Skin epidermis (tissue), 12 donors: ENCODE measurements around the gene ACADL.
"Not testable (repeated sequence)": the region's sequence is repeated elsewhere in the genome, so short reads cannot be mapped to it uniquely, and the experiment has no call there.

Source experiments
- H3K27ac ChIP-seq, 21 experiments: fragments of 200-600 bp; sonication (generic) in 11 of 21; one replicate each; pipeline ENCODE4 v1.5.0; 2020; ENCODE audit warnings: mild to moderate bottlenecking in 3 of 21, inconsistent platforms in 2 of 21, moderate library complexity in 2 of 21
- H3K4me3 ChIP-seq, 7 experiments: fragments of 200-600 bp; sonication (generic) in 2 of 7; one replicate each; pipeline ENCODE4 v1.5.0; 2020; ENCODE audit warnings: inconsistent platforms in 2 of 7, mild to moderate bottlenecking in 2 of 7, moderate library complexity in 1 of 7

ACADL gene

DNA sequence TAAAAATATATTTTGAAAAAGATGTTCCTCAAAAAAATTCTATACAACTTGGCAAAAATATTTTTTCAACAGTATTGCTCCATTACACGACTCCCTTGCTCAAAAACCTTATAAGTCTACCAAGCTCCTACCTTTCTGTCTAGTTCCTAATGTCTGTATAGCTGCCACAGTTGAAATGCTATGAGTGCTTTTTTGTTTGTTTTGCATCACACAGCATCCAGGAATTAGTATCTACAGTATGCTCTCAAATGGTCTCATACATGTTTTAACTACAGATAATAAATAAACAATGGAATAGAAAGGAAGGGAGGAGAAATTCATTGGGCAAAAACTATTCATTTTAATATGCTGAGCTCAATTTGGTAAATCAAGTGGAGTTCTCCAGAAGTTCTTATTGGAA lies 17.3 kb downstream of the ACADL start:
- no peak overlapping the region for H3K27ac ChIP-seq

DNA sequence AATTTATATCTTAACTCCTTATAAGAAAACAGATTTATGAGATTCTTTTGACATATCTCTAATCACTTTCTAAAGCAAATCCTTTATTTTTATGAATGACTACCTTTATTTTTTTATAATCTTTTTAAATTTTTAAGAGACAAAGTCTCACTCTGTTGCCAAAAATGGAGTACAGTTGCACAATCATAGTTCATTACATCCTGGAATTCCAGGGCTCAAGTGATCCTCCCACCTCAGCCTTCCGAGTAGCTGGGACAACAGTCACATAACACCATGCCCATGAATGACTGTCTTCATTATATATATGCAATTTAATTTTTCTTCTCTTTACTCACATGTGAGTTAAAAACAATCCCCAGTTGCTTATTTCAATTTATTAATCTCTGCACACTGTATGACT lies 21.7 kb downstream of the ACADL start:
- Histone ChIP-seq H3K27ac (no peak overlapping the region), H3K4me3 (no peak overlapping the region)

More for the DNA sequence above, 17.3 kb downstream of the ACADL start:
- no peak overlapping the region for H3K4me3 ChIP-seq

DNA sequence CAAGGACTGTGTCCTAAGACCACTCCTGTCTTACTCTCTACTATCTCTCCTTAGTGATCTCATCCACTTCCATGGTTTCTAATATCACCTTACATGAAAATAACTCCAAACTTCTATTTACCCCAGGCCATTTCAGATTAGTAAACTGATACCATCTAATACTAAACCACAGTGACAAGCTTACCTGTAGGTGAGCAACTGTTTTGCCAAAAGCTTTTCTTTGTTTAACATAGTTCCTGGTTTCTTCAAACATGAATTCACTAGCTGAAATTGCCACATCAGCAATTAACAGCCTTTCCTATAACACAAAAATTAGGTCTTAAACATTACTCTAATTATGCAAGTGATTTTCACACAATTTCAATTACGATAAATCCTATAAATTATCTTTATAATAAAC lies 22.1 kb downstream of the ACADL start:
- H3K27ac ChIP-seq: no peak overlapping the region
- no peak overlapping the region for H3K4me3 ChIP-seq

DNA sequence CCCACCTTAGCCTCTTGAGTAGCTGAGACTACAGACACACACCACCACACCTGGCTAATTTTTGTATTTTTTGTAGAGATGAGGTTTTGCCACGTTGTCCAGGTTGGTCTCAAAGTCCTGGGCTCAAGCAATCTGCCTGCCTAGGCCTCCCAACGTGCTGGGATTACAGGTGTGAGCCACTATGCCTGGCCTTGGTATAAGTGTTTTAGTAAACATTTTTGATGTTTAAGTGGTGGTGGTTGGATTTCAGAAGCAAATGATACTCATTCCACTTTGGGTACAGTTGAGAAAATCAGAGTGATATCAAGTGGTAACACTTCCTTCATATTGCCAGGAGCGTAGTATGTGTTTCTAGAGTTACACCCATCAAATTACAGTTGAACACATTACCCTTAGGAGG lies 25.4 kb downstream of the ACADL start:
- no peak overlapping the region for H3K4me3 ChIP-seq
- H3K27ac ChIP-seq: no peak overlapping the region

DNA sequence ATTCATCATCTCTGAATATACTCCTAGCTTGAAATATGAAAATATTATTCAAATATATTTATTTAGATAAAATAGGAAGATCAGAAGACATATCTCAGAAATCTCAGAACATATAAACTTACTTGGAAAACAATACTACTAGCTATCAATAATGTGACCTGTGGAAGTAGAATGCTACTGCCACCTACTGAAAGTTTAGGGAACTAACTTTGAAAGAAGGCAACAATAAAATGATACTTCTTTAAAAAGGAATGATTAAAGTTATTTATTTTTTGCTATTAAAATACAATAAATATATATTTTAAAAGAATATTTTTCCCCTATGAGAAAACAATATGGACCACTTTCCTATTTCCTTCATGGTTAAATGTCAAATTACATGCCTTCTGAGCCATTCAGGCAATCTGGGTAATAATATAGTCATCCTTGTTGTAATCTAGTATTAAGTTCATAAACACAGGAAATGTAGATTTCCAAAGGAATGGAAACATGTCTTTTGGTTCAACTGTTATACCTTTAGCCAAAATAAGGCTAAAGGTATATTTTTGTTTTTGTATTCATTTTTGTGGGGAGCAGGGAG lies 26.0 kb downstream of the ACADL start:
- Histone ChIP-seq H3K4me3 (no peak overlapping the region), H3K27ac (no peak overlapping the region)

DNA sequence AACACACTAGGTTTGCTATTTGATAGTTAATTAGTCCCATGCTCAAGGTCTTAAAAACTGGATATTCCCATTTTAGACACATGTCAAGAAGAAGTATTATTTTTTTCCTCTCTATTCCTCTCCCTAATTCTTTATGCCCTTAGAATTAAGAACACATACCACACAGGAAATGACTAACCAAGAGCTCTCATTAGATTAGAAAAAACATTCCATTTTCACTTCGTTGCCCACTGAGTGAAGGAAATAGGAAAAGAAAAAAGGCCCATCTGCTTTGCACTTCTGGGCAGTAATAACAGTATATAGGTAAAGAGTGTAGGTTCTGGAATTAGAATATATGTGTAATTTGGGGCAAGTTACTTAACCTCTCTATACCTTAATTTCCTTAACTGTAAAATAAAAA lies 26.9 kb downstream of the ACADL start:
- H3K4me3 ChIP-seq: no peak overlapping the region
- no peak overlapping the region for H3K27ac ChIP-seq

DNA sequence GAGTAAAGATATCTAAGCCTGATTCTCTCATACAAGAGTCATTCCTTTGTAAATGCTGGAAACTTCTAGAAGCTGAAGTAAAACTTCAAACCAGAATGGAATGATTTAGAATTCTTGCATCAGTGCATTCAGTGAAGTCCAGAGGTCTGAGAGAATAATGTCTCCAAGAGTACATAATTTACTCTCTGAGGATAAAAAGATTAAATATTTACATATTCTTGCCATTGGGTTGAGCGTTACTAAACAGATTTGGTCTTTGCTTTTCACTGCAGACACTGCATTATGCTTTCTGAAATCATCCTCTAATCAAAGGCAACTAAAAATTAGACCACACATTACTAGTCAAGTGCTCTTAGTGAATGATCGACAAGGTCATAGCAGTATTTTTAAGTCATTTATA lies 27.5 kb downstream of the ACADL start:
- Histone ChIP-seq H3K27ac (no peak overlapping the region), H3K4me3 (no peak overlapping the region)

DNA sequence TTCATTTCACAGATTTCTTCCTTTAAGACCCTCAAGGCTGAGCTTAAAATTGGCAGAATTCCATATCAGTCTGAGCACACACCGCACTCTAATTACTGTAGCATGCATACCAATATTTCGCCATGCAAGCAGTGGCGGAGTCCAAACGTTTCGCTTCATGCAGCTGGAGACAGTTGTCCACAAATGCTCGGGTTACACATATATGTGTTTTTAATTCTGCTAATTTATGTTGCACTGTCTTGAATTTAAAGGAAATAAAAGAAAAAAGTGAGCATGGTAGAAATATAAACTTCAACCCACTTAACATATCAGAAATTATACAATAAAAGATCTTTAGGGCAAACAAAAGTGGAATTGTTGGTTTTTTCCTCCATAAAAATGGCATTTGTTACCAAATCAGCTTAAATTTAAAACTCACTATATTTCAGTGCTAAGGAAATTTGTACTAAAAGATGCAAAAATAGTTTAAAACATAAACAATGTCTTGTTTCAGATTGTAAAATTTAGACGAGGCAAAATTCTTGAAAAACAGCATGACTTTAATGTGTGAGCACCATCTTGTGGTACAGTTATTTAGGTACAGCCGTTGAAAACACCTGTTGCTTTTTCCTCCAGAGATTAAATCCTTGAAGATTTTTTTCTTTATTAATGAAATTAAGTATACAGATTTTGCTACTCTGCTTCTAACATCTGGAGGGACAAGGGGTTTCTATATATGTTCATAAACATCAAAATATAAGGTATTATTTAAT lies 30.0 kb downstream of the ACADL start:
- H3K4me3 ChIP-seq: no peak overlapping the region
- H3K27ac ChIP-seq: no peak overlapping the region

DNA sequence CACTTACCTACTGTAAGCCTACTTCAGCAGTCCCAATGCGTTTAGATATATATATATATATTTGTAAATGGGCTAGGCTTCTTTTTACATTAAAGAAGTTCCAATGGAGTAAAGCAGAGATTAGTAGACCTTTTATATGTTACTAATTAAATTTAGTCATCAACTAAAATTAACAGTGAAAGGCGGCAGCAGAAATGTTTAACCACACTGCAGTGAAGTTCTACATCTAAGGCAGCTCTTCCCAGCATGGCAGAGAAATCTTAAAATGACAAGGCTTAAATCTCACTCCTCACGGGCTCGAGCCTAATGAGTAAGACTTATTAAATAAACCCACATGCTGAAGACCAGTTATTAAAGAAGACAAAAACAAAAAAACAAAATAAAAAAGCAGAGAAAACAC lies 34.9 kb downstream of the ACADL start:
- no peak overlapping the region for H3K4me3 ChIP-seq
- no peak overlapping the region for H3K27ac ChIP-seq

DNA sequence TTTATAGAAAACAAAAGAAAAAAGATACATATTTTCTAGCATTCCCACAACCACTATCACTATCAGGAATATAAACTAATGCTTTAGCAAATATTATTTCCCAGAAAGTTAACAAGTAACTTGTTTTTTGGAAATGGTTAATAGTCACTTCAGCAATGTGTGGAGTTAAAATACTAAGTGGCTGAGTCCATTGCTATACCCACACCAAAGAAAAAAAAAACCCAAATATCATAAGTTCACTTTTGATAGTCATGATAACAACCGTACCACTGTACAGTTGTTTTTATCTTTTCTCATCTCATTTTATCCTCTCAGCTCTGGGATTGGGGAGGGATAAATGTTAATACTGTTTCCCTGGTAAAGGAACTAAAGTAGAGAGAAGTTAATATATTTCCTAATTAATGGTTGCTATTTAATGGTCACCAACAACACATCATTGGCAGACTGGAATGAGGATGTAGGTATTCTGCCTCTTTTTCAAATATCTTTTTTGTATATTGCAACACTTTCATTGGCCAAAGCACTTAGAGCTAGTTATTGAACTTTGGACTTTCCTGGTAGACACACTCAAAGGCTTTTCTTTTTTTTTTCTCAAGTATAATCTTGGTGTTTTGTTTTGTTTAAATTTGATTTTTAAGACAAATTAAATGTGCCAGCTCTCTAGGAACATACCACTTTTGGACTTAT lies 35.7 kb downstream of the ACADL start:
- Histone ChIP-seq H3K27ac (no peak overlapping the region), H3K4me3 (no peak overlapping the region)

DNA sequence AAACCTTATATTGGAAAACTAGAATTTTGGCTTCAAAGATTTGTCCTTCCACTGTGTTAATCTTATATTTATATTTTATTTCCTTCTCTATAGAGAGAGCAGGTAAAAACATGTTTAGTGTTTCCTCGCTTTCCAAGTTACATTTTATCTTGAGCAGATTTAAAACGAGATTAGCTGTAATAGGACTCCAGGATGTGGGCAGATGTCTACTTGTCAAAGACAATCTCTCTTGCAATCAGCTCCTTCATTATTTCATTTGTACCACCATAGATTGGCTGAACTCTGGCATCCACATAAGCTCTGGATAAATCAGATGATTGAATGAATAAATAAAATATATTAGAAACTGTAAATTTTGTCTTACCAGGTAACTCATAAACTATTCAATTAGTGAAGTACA lies 36.5 kb downstream of the ACADL start:
- Histone ChIP-seq H3K27ac (no peak overlapping the region), H3K4me3 (no peak overlapping the region)

DNA sequence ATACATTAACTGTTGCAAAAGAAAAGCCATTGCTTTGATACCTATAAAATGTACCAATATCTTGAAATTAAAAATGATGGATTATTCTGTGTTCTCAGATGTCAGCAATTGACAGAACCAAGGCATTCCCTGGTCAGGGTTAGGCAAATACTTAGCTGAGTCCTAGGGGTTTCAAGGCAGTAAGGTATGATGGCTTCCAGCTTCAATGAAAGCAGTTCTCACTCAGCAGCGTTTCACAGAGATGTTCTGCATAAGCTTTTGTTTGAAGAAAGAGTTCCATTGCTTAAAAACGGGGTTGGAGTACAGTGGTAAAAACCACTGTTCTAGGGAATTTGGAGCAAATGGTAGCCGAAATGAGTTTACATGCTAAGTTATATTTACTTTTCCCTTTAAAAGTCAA lies 37.1 kb downstream of the ACADL start:
- no peak overlapping the region for H3K4me3 ChIP-seq
- no peak overlapping the region for H3K27ac ChIP-seq

DNA sequence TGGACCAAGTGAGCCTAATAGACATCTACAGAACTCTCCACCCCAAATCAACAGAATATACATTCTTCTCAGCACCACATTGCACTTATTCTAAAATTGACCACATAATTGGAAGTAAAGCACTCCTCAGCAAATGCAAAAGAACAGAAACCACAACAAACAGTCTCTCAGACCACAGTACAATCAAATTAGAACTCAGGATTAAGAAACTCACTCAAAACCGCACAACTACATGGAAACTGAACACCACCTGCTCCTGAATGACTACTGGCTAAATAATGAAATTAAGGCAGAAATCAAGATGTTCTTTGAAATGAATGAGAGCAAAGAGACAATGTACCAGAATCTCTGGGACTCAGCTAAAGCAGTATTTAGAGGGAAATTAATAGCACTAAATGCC lies 41.3 kb downstream of the ACADL start:
- not testable (repeated sequence) for H3K4me3 ChIP-seq, H3K27ac ChIP-seq

DNA sequence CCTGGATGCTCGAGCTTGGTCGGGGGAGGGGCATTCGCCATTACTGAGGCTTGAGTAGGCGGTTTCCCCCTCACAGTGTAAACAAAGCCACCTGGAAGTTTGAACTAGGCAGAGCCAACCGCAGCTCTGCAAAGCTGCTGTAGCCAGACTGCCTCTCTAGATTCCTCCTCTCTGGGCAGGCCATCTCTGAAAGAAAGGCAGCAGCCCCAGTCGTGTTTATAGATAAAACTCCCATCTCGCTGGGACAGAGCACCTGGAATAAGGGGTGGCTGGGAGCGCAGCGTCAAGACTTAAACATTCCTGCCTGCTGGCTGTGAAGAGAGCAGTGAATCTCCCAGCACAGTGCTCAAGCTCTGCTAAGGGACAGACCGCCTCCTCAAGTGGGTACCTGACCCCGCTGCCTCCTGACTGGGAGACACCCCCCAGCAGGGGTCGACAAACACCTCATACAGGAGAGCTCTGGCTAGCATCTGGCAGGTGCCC lies 43.6 kb downstream of the ACADL start:
- H3K4me3 ChIP-seq, H3K27ac ChIP-seq: not testable (repeated sequence)

DNA sequence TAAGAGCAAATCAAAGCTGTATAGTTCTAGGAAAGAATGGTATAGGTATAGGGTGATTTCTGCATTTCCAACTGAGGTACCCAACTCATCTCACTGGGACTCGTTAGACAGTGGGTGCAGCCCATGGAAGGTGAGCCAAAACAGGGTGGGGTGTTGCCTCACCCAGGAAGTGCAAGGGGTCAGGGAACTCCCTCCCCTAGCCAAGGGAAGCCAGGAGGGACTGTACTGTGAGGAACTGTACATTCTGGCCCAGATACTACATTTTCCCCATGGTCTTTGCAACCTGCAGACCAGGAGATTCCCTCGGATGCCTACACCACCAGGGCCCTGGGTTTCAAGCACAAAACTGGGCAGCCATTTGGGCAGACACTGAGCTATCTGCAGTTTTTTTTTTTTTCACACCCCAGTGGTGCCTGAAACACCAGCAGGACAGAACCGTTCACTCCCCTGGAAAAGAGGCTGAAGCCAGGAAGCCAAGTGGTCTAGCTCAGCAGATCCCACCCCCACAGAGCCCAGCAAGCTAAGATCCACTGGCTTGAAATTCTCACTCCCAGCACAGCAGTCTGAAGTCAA lies 44.1 kb downstream of the ACADL start:
- H3K27ac ChIP-seq, H3K4me3 ChIP-seq: not testable (repeated sequence)

DNA sequence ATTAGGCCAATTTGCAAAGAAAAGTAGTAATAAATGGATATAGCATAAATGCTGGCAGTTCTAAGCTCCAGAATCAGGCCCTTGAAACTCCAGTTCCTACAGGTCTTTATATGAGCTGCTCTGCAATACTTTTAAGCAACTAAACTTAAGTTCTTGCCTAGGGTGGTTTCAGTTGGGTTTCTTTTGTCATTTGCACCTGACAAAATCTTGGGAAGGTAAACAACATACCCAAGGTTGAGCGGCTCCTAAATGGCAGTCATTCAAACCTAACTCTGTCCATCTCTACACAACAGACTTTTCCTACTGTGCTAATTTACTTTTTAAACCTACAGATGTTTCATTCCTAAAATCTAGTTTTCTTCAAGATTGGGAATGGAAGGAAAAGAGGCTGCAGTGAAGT lies 44.8 kb downstream of the ACADL start:
- no peak overlapping the region for H3K4me3 ChIP-seq
- no peak overlapping the region for H3K27ac ChIP-seq

DNA sequence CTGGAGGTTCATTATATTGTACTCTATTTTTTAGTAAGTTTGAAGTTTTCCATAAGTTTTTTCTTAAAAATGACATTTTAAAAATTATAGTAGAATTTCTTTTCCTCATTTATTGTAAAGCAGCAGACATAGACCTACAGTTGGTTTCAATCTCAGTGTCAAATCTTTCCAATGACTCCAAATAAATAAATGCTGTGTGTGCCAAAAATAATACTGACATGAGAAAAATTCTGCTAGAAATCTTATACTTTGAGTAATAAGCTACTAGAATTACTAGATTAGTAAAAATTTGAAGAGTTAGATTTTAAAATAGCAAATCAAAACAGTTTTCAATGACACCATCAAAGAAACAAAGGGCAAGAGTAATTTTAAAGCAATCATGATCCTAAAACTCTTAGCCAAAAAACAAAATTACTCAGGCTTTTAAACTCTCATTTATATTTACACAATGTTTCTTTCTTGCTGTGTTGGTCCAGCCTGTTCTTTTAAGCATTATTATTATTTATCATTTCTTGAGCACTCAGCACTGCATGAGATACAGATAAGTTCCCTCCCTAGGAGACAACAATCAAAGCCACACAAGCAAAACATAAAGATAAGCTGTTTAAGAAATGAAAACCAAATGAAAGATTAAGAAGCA lies 45.8 kb downstream of the ACADL start:
- no peak overlapping the region for H3K4me3 ChIP-seq
- no peak overlapping the region for H3K27ac ChIP-seq

DNA sequence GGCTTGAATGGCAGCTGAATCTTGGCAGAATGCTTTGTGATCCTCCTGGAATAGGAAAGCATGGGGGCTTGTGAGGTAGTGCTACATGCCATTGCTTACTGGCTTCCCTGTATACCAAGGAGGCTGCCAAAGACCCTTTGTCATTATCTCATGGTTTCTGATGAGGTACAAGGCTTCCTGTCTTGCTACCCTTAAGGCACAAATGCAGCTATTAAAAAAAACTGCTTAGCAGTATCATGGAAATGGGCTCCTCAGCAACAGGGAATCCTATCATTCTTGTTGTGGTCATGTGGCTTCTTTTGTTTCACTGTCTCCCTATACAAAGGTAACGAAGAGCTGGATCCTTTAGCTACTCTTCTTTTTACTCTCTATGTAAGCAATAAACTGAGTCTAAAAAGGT lies 47.5 kb downstream of the ACADL start:
- H3K27ac ChIP-seq: no peak overlapping the region
- H3K4me3 ChIP-seq: no peak overlapping the region

DNA sequence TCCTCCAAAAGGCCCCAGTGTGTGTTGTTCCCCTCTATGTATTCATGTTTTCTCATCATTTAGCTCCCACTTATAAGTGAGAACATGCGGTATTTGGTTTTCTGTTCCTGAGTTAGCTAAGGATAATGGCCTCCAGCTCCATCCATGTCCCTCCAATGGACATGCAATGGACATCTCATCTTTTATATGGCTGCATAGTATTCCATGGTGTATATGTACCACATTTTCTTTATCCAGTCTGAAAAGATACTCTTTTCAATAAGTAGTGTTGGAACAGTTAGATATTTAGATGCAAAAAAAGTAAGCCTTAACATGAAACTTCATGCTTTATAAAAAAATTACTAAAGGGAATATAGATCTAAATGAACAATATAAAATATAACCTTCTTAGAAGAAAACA lies 48.1 kb downstream of the ACADL start:
- not testable (repeated sequence) for H3K4me3 ChIP-seq, H3K27ac ChIP-seq

DNA sequence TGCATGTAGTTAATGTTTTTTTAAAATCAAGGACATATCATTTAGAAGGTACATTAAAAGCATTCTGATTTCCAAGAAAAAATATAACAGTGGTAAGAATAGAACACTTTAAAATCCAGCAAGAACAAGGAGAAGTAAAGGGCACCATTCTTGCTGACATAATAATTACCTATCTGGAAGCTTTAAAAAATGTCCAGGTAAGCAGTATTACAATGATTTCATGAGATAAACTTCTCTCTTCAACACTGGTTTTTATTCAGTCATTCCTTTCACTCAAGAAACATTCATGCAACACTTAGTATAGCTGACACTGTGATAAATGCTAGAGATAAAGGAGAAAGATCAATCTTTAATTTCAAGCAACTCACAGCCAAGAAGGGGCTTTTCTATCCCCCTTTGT lies 51.2 kb downstream of the ACADL start:
- no peak overlapping the region for H3K4me3 ChIP-seq

More for the DNA sequence above, 51.2 kb downstream of the ACADL start:
- no peak overlapping the region for H3K27ac ChIP-seq
